ENCODE measurements around the gene SSR2.

Gene SSR2

DNA sequence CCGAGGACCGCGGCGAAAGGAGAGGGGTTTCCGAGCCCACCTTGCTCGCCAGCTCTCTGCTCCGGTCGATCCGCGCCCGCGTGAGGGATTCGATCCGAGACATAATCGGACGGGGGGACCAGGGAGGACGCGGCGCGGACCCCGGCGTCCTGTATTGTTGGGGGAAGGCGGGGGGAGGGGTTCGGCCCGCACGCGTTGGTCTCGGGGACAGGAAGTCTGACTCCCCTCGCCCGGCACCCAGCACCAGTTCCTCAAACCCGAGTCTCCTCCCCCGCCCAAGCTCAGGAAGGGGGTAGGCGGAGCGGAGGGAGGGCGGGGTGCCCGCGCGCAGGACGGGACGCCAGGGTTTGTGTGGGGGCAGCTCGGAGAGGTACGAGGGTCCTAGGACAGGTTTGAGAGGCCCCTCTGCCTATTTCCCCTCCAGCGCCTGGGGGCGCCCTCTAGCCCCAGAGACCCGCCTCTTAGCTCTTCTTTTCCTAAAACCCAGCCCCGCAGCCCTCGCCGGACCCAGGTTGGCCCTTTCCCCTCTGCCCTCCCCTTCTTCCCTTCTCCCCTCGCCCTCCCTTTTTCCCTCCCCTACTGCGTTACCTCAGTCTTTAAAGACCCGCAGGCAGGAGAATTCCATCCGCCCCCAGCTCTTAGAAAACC is 42.3 kb downstream of the SSR2 start, which contains the start of gene ARHGEF2:
Gene ARHGEF2 (minus strand): TSS at position 223 of the 648 bp plus-strand sequence. CDS start 120 bp downstream, at position 103.
- in situ Hi-C loops (cut with HindIII; ENCODE audit: low sequenced_read_pairs): no loop called here
- TF ChIP-seq, protein P1, sequence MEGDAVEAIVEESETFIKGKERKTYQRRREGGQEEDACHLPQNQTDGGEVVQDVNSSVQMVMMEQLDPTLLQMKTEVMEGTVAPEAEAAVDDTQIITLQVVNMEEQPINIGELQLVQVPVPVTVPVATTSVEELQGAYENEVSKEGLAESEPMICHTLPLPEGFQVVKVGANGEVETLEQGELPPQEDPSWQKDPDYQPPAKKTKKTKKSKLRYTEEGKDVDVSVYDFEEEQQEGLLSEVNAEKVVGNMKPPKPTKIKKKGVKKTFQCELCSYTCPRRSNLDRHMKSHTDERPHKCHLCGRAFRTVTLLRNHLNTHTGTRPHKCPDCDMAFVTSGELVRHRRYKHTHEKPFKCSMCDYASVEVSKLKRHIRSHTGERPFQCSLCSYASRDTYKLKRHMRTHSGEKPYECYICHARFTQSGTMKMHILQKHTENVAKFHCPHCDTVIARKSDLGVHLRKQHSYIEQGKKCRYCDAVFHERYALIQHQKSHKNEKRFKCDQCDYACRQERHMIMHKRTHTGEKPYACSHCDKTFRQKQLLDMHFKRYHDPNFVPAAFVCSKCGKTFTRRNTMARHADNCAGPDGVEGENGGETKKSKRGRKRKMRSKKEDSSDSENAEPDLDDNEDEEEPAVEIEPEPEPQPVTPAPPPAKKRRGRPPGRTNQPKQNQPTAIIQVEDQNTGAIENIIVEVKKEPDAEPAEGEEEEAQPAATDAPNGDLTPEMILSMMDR (IDR thresholded peaks at IDR 0.05; ENCODE audit: low read depth, low read length): peak; percentile 52
- peak within 1 kb of the TSS; percentile 93 for H3K4me3 ChIP-seq (ENCODE audit: low read depth, low read length)
- DNase-seq (ENCODE audit: low read depth, low spot score): peak; percentile 65

DNA sequence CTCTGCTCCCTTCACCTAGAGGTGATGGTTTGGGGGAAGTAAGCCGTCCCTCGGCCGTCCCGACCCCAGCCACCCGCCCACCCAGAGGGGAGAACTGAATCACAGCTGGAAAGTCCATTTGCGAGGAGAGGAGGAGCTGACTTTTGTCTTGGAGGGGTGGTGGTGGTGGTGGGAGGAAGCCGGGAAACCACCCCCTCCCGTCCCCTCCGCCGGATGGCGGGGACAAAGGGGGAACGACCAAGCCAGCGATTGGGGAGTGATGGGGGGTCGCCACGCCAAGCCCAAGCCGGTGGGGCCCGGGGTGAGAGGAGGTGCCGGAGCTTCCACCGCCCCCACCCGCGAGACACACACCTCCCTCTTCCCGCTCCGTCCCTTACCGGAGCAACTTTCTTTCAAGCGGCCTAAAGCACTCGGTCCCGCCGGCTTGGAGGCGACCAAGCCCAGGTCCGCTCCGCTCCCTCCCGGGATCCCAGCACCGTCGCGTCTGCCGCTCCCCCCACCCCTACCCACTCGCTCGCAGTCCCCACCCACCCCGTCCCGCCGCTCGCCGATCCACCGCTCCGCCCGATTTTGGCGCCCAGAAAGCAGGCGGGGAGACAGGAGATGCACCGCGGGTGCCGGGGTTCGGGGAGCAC is 42.9 kb downstream of the SSR2 start:
- DNase-seq (ENCODE audit: low read depth, low spot score): no peak
- H3K4me3 ChIP-seq (ENCODE audit: low read depth, low read length): peak overlapping the region; percentile 93
- TF ChIP-seq, protein P1 (IDR thresholded peaks at IDR 0.05; ENCODE audit: low read depth, low read length): no peak
- in situ Hi-C loops (cut with HindIII; ENCODE audit: low sequenced_read_pairs): no loop called here

DNA sequence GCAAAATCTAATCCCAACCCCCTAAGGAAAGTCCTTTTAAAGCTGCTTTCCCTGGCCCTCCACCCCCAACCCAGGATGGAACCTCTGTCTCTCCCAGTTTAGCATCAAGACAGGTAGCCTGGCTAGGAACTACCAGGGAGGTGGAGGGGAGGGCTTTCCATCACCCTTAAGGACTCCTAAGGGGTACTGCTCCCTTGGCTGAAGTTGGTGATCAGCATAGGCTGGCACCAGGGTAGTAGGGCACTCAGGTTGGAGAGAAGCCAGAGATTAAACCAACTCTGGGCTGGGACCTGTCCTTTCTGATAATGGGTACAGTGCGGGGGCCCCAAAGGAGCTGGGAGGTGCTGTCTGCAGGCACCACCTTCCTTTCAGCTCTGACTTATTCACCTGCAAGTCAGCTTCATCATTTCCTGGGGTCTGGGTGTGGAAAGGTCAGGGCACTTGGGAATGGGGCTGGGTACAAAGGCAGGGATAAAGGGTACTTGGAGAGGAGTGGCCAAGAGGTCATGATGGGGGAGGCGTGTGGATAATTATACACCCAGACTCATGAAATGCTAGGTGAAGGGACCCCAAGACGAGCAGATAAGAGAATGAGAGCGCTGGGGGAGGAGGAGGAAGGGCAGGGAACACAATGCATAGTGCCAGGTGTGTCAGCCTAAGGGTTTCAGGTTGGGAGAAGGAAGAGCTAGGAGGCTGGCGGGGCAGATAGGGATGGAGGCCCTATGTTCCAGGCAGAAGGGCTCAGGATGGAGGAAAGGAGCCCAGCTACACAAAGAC is 43.6 kb downstream of the SSR2 start:
- TF ChIP-seq, protein P1 (IDR thresholded peaks at IDR 0.05; ENCODE audit: low read depth, low read length): no peak
- in situ Hi-C loops (cut with HindIII; ENCODE audit: low sequenced_read_pairs): no loop called here
- DNase-seq (ENCODE audit: low read depth, low spot score): no peak
- peak overlapping the region; percentile 93 for H3K4me3 ChIP-seq (ENCODE audit: low read depth, low read length)

DNA sequence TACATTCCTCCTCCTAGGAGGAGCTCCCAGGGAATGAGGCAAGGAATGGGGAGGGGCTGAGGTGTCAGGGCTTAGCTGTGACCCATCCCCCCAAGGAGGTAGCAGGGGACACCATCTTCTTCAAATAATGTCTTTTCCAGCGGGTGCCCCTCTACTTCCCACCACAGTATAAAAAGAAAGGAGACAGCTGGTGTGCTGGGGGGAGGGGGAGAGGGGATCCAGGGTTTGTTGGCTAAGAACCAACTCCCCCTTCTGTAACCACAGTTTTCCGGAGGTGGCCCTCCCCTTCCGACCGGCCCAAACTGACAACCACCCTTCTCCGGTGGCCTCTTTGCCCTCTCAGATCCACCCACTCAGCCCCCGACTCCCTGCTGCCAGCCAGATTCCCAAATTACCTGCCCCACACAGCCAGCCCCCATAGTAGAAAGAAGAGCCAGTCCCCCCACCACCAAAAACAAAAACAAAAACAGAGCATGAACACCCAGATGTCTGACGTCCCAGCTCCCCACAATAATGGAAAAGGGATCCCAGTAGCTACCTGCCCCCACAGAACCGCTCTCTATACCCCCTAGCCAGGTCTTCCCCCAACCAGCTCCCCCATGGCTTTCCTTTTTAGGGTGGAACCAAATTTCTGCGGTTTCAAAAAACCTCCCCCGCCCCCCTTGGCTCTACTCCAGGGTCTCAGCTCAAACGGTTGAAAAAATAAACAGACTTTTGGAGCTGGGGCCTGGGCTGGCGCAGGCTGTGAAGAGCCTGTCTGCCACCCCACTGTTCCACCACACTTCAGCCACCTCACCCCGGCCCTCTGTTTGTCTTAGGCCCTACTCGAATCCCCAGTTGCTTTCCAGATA is 44.5 kb downstream of the SSR2 start:
- TF ChIP-seq, protein P1 (IDR thresholded peaks at IDR 0.05; ENCODE audit: low read depth, low read length): no peak
- DNase-seq (ENCODE audit: low read depth, low spot score): peak; percentile 78
- in situ Hi-C loops (cut with HindIII; ENCODE audit: low sequenced_read_pairs): no loop called here
- H3K4me3 ChIP-seq (ENCODE audit: low read depth, low read length): peak overlapping the region; percentile 93

DNA sequence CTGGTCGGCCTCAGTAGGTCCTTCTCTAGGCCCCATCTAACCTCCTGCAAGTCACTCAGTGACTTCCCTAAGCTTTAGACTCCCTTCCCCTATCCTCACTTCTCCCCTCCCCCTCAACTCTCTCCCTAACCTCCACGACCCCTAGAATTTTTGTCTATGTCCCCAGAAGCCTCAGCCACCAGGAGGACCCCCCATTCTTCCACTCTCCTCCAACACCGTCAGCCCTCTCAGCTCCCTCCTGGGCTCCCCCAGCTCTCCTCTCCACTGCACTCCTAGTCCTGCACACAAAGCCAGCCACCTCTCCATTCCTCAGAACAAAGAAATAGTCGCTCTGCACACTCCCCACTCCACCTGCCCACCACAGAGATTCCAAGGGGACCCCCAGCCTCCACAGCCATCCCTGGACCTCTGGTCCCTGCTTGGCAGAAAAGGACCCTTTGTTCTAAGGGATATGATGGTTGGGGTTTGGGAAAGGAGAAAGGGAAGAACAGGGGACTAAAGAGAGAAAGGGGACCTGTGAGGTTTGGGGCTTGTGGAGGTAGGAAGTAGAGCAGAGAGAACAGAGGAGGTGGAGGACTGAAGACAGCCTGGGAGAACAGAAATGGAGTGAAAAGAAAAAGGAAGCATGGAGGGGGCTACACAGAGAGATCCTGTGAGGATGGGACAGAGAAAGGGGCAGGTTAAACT is 45.2 kb downstream of the SSR2 start:
- in situ Hi-C loops (cut with HindIII; ENCODE audit: low sequenced_read_pairs): no loop called here
- DNase-seq (ENCODE audit: low read depth, low spot score): no peak
- TF ChIP-seq, protein P1 (IDR thresholded peaks at IDR 0.05; ENCODE audit: low read depth, low read length): no peak
- peak overlapping the region; percentile 93 for H3K4me3 ChIP-seq (ENCODE audit: low read depth, low read length)
